ENCODE results near the gene ERAS. TPM values are rescaled to one million over a fixed set of nuclear protein-coding genes. Genes with fewer than 3 reads are reported as not detected.

Gene ERAS
- polyA plus RNA-seq, 1 donor from 2014 or later = 3.6 TPM

GRCh38 chrX:48787505-48788443 lies 38.5 kb upstream of the ERAS start:
- Histone ChIP-seq H4K20me1 (ENCODE audit: insufficient read depth) (no peaks in the 10 kb centered on the region), H3K27ac (ENCODE audit: low read length) (no peak overlapping the region), H3K4me3 (ENCODE audit: low read length) (no peak overlapping the region), H2AFZ (ENCODE audit: low read depth, low read length) (no peak overlapping the region), H3K79me2 (replicated peaks; ENCODE audit: insufficient read depth, low read length) (no peaks in the 10 kb centered on the region), H3K36me3 (ENCODE audit: insufficient read depth, low read length) (no peaks in the 10 kb centered on the region), H3K4me2 (ENCODE audit: low read length) (no peak overlapping the region), H3K27me3 (ENCODE audit: insufficient read depth, low read depth, low read length) (no peaks in the 10 kb centered on the region), H3K9me3 (ENCODE audit: low read length) (no peaks in the 10 kb centered on the region), H3F3A (ENCODE audit: insufficient read depth, low read length, poor library complexity, severe bottlenecking) (no peaks in the 10 kb centered on the region), H3K9me2 (ENCODE audit: insufficient read depth, low read length) (no peaks in the 10 kb centered on the region), H3K9ac (ENCODE audit: low read length) (no peak overlapping the region)
- TF ChIP-seq EP300 (conservative IDR thresholded peaks at IDR 0.05; ENCODE audit: poor library complexity, severe bottlenecking) (no peak), MXI1 (conservative IDR thresholded peaks at IDR 0.05; ENCODE audit: poor library complexity, severe bottlenecking) (no peak), EZH2 (IDR thresholded peaks at IDR 0.05; ENCODE audit: borderline replicate concordance, insufficient read depth, low read length, poor library complexity, severe bottlenecking) (no peak), SMC3 (conservative IDR thresholded peaks at IDR 0.05; ENCODE audit: poor library complexity) (no peak), POLR2AphosphoS5 (IDR thresholded peaks at IDR 0.05) (no peak), RAD21 (conservative IDR thresholded peaks at IDR 0.05) (no peak), TAF1 (IDR thresholded peaks at IDR 0.05; ENCODE audit: low read depth) (no peak)
- TF ChIP-seq, protein P1, sequence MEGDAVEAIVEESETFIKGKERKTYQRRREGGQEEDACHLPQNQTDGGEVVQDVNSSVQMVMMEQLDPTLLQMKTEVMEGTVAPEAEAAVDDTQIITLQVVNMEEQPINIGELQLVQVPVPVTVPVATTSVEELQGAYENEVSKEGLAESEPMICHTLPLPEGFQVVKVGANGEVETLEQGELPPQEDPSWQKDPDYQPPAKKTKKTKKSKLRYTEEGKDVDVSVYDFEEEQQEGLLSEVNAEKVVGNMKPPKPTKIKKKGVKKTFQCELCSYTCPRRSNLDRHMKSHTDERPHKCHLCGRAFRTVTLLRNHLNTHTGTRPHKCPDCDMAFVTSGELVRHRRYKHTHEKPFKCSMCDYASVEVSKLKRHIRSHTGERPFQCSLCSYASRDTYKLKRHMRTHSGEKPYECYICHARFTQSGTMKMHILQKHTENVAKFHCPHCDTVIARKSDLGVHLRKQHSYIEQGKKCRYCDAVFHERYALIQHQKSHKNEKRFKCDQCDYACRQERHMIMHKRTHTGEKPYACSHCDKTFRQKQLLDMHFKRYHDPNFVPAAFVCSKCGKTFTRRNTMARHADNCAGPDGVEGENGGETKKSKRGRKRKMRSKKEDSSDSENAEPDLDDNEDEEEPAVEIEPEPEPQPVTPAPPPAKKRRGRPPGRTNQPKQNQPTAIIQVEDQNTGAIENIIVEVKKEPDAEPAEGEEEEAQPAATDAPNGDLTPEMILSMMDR (IDR thresholded peaks at IDR 0.05; ENCODE audit: poor library complexity, severe bottlenecking) = no peak
- TF ChIP-seq, protein P2, sequence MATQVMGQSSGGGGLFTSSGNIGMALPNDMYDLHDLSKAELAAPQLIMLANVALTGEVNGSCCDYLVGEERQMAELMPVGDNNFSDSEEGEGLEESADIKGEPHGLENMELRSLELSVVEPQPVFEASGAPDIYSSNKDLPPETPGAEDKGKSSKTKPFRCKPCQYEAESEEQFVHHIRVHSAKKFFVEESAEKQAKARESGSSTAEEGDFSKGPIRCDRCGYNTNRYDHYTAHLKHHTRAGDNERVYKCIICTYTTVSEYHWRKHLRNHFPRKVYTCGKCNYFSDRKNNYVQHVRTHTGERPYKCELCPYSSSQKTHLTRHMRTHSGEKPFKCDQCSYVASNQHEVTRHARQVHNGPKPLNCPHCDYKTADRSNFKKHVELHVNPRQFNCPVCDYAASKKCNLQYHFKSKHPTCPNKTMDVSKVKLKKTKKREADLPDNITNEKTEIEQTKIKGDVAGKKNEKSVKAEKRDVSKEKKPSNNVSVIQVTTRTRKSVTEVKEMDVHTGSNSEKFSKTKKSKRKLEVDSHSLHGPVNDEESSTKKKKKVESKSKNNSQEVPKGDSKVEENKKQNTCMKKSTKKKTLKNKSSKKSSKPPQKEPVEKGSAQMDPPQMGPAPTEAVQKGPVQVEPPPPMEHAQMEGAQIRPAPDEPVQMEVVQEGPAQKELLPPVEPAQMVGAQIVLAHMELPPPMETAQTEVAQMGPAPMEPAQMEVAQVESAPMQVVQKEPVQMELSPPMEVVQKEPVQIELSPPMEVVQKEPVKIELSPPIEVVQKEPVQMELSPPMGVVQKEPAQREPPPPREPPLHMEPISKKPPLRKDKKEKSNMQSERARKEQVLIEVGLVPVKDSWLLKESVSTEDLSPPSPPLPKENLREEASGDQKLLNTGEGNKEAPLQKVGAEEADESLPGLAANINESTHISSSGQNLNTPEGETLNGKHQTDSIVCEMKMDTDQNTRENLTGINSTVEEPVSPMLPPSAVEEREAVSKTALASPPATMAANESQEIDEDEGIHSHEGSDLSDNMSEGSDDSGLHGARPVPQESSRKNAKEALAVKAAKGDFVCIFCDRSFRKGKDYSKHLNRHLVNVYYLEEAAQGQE (IDR thresholded peaks at IDR 0.05; ENCODE audit: borderline replicate concordance) = no peak

DNA sequence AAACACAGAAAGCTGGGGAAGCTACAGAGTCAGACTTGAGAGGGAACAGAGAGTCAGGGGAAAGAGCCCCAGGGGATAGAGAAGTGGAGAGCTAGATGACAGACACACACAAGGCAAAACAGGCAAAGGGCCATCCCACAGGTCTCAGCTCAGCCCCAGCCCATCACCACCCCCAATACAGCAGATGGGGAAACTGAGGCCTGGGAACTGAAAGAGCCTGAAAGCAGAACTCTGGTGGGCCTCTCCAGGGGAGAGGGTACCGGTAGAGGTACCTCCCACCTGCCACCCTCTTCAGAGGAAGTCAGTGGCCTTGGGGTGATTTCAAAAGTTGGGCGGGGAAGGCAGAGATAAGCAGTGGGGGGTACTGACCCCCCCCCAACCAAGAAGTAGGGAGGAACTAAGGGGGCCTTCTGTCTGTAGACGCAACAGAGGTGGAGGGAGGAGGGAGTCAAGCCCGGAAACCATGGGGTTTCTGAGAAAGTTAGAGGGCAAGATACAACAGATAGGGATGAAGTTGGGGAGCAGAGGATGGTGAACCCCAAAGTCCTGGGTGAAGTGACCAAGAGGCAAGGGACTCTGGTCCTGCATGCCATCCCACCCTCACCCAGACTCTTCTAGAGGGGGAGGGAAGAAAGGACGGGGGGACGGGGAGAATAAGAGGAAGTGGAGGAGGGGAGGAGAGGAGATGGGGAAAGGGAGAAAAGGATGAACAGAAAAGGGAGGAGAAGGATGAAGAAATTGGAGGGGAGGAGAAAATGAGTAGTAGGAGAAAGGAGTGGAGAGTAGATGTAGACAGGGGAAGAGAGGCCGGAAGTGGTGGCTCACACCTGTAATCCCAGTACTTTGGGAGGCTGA lies 36.7 kb upstream of the ERAS start:
- H4K20me1 ChIP-seq (ENCODE audit: insufficient read depth) = no peaks in the 10 kb centered on the region
- no peaks in the 10 kb centered on the region for H3K36me3 ChIP-seq (ENCODE audit: insufficient read depth, low read length)
- H3K9me3 ChIP-seq (ENCODE audit: low read length) = no peaks in the 10 kb centered on the region
- no peak overlapping the region for H3K27ac ChIP-seq (ENCODE audit: low read length)
- no peak overlapping the region for H3K9ac ChIP-seq (ENCODE audit: low read length)
- H3K27me3 ChIP-seq (ENCODE audit: insufficient read depth, low read depth, low read length) = no peaks in the 10 kb centered on the region
- TF ChIP-seq RAD21 (conservative IDR thresholded peaks at IDR 0.05) = no peak
- H3K9me2 ChIP-seq (ENCODE audit: insufficient read depth, low read length) = no peaks in the 10 kb centered on the region
- H2AFZ ChIP-seq (ENCODE audit: low read depth, low read length) = no peak overlapping the region
- no peaks in the 10 kb centered on the region for H3K79me2 ChIP-seq (replicated peaks; ENCODE audit: insufficient read depth, low read length)
- H3F3A ChIP-seq (ENCODE audit: insufficient read depth, low read length, poor library complexity, severe bottlenecking) = no peaks in the 10 kb centered on the region
- H3K4me2 ChIP-seq (ENCODE audit: low read length) = no peak overlapping the region
- no peak overlapping the region for H3K4me3 ChIP-seq (ENCODE audit: low read length)

Measured in neural cell (in vitro differentiated cells).